HL-60/S4 treated with phorbol 12-myristate 13-acetate at 8.2 ng/mL for 4 days and 3 days (cell line): ENCODE data around the gene ZNF532.

Experiments used
- in situ Hi-C: fragments of 300-500 bp; cut with MboI; formaldehyde crosslinking; loops from 2 replicates; pipeline ENCODE4 v1.15.0; 2022; ENCODE audit warnings: low sequenced_read_pairs

The ZNF532 gene

GRCh38 chr18:58870130-58870529, 5.5 kb downstream of the ZNF532 start:
- in situ Hi-C loops: no loop called here

- in situ Hi-C loops: no loop called here
Measured at GRCh38 chr18:58870621-58871020, 5.9 kb downstream of the ZNF532 start.

DNA sequence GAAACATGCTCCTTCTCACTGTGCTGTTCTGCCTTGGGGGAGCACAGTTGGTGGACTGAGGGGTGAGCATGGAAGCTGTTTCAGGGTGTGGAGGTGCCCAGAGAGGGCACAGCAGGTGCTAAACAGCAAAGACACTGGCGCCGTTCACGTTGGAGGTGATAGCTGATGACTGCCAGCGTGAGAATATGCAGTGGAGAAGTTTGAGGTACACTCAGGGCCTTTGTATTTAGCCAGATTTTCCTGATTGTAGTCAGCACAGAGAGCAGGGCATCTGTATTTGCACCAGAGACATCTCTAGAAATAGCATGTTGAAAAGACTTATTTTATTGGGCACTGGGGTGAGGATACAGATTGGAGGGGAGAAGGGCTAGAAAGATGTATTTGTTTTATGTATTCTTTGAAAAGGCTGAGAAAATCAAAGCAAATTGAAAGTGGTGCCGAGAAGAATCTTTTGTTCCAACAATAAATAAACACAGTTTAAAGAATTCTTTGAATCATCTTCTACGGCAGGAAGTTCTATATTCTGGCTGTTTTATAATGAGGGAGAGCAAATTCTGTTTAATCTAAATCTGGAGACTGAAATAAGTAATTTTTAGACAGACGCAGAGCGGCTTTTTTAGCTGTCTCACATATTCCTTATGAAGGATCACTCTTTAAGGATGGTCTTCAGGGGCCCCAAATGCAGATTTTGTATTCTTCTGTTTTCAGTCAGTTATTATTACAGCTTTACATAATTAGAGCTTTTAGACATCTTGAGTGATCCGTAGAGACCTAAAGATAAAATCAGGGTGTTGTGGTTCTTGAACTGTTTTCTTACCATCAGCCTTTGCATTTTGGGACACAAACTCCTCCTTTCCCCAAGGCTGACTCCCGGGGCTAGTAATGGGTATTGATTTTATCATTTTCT, 7.1 kb downstream of the ZNF532 start:
- in situ Hi-C loops: no loop called here

GRCh38 chr18:58878640-58879039, 14.0 kb downstream of the ZNF532 start:
- in situ Hi-C loops: no loop called here

DNA sequence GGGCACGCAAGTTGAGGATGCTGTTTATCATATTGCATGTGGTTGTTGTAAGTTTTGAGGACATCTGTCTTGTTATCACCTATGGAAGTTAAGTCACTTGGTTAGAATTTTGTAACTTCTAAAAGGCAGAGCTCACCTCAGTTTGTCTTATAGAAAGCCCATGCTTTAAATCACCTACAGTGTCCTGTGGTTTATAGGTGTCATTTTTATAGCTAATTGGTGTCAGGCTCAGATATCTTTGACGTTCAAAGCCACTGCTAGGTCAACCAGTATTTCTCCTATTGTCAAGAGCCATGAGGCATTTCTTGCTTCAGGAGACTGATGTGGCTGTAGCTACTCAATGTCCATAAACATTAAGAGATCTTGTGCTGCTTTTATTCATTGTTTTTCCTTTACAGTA, 16.8 kb downstream of the ZNF532 start:
- in situ Hi-C loops: no loop called here

GRCh38 chr18:58882044-58882443, 17.4 kb downstream of the ZNF532 start:
- in situ Hi-C loops: no loop called here

DNA sequence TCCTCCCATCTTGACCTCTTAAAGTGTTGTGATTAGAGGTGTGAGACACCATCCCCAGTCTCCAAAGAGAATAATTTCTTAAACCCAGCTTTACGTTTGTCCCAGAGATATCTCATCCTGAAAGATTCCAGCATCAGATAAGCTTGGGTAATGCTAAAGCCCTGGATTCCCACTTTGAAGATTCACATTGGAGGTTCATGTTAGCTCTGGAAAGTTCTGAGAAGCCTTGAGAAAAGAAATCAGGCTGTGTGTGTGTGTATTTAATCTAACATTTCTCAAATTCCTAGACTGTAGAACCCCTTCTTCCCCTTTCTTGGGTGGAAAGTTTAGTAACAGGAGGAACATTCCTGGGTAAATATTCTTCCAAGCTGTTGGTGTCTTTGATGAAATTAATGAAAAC, 18.0 kb downstream of the ZNF532 start:
- in situ Hi-C loops: no loop called here

- in situ Hi-C loops: no loop called here
Measured at GRCh38 chr18:58884680-58885079, 20.0 kb downstream of the ZNF532 start.

DNA sequence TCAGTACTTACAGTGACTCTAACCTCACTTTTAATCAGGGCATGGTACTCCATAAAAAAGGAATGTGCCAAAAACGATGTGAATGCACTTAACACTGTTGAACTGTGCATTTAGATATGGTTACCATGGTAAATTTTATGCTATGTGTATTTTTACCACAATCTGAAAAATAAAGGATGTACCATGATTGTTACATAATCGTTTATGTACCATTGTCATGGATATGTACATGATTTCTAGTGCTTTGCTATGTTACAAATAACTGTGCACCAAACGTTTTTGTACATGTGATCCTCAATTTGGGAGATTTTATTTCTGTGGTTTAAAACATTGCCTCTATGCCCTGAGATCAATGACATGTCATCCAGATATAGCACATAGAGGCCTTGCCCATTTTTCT, 21.8 kb downstream of the ZNF532 start:
- in situ Hi-C loops: no loop called here

GRCh38 chr18:58886864-58887612, 22.4 kb downstream of the ZNF532 start:
- in situ Hi-C loops: no loop called here

DNA sequence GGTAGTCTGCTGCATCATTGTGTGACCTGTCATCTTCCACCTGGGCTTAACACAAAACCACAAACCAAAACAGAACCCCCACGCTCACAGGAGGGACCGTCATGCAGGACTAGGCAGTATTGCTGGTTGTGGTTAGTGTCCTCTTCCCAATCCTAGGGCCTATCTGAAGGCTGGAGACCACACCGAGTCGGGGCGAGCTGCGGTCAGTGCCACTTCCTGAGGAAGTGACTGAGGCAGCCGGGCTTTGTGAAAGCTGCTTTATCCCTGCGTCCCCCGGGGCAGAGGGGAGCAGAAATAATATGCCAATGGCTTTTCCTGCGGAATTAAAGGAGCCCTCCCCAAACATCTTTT, 22.9 kb downstream of the ZNF532 start:
- in situ Hi-C loops: no loop called here

- in situ Hi-C loops: no loop called here
Measured at GRCh38 chr18:58891776-58892175, 27.1 kb downstream of the ZNF532 start.

DNA sequence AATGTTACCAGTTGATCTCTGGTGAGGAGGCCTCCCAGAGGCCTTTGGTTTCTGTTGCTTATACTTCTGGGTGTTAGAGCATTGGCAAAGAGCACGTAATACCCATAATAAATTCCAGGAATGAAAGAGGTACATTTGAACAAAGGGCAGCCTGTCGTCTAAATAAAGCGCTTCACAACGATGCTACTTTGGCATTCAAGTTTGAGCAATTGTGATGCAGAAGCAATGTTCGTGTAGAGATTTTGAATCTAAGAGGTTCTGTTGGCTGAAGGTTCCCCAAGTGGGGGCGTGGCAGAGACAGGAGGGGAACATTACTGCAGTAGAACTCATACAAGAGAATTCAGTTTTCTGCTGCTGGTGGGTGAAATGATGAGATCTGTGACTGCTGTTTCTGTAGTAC, 27.8 kb downstream of the ZNF532 start:
- in situ Hi-C loops: no loop called here

DNA sequence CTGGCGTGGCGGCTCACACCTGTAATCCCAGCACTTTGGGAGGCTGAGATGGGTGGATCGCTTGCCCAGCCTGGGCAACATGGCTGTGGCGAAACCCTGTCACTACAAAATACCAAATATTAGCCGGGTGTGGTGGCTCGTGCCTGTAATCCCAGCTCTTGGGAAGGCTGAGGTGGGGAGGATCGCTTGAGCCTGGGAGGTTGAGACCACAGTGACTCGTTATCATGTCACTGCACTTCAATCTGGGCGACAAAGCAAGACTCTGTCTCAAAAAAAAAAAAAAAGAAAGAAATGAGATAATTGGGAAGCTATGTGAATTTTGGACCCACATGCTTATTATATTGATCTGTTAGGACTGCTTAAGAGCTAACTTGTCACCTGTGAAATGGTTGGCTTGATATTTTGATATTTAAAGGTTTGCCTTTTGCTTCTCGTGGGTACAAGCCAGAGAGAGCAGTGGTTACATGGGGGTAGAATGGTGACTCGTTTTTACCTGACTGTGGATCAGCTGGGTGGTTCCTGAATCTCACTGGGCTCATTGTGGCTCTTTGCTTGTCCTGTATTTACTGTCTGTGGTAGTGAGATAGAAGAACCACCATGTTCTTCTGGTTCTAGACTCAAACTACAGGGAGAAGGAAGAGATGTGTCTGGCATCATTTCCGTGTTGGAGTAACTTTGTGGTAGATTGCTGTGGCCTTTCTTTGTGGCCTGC, 28.9 kb downstream of the ZNF532 start:
- in situ Hi-C loops: no loop called here

- in situ Hi-C loops: no loop called here
Measured at GRCh38 chr18:58894930-58895329, 30.3 kb downstream of the ZNF532 start.

- in situ Hi-C loops: no loop called here
Measured at GRCh38 chr18:58895385-58895784, 30.7 kb downstream of the ZNF532 start.

- in situ Hi-C loops: no loop called here
Measured at GRCh38 chr18:58896268-58896667, 31.6 kb downstream of the ZNF532 start.

- in situ Hi-C loops: no loop called here
Measured at GRCh38 chr18:58896734-58897508, 32.2 kb downstream of the ZNF532 start.

DNA sequence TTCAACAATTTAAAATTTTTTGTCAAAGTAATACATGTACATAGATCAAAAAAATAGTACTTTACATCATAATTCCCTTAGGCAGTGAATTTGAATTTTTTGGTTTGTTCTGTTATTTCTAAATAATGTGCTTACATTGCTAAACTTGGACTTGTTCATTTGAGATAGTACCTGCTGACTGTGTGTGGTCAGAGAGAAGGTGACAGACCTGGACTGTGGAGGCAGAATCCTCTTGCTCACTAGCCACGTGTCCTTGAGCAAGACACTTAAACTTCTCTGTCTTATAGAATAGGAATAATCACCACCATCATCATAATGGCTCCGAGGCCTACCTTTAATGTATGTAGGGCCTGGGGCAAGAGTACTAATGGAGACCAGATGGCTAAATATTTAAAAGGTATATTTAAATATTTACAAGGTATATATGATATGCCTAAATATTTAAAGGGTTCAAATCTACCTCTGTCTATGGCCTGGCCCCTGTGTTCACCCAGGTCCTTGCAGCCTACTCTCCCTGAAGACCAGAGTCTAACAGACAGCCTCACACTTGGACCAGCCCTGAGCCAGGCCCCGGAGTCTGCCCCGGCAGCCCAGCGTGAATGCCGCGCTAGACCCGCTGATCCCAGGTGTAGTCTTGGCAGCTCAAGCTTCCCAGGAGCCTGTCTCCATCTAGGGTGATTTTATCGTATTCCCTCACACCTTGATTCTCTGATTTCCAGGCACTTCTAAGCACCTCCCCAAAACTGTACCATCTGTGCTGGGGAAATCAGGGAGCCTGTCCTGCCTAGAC, 33.5 kb downstream of the ZNF532 start:
- in situ Hi-C loops: no loop called here

GRCh38 chr18:58900015-58900649, 35.5 kb downstream of the ZNF532 start:
- in situ Hi-C loops: no loop called here
